EL (cell line): ENCODE data around the gene FGD3.

Experiments used
- DNase-seq: peaks from one replicate; pipeline ENCODE4 v3.0.0-alpha.2; 2016

FGD3 gene

DNA sequence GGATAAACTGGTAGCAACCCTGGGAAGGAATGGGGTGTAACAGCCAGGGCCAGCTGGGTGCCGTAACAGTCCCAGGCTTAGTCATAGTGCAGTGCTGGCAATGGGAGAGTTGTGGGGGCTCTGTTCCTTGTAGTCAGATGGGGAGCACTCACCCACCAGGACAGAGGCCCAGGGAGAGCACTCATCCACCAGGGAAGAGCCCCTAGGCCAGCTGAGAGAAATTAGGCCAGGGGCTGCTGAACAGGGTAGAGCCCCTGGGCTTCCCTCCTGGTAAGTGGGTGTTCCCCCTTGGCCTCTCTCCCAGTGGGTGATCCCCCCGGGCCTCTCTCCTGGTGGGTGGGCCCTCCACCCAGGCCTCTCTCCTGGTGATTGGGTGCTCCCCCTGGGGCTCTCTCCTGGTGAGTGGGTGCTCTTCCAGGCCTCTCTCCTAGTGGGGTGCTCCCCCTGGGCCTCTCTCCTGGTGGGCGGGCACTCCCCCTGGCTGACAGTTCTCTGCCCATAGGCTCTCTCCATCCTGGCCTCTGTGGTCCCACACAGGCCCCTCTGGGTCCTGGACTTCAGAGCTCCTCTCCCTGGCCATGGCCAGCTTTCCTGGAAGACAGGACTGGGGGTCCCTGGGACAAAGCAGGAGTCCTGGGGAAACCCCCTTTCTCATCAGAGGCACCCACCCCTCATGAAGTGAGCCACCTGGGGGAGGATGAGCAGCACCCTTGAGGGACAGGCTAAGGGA lies 13.4 kb downstream of the FGD3 start:
- DNase-seq: no peak

DNA sequence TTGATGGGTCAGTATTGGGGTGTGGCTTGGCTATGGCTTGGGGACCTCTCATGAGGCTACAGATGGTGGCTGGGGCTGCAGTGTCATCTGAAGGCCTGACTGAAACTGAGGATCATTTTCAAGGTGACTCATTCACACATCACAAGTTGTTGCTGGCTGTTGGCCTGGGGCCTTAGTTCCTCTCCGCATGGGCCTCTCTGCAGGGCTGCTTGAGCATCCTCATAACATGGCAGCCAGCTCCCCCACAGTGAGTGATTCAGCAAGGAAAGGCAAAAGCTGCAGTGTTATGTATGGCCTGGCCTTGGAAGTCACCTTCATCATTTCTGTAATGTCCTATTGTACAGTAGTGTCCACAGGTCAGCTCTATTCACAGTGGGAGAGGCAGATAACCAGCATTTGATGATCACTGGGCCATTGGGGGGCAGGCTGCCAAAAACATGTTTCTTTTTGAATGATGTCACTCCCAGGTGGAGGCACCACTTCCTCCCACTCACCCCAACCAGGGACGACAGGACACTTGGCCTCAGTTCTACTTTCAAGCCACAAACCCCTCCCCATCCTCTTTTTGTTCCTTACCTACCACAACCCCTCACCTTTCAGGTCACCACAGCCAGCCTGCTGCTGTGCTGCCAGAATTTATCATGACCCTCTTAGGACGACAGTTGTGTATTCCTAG lies 14.4 kb downstream of the FGD3 start:
- no peak for DNase-seq

DNA sequence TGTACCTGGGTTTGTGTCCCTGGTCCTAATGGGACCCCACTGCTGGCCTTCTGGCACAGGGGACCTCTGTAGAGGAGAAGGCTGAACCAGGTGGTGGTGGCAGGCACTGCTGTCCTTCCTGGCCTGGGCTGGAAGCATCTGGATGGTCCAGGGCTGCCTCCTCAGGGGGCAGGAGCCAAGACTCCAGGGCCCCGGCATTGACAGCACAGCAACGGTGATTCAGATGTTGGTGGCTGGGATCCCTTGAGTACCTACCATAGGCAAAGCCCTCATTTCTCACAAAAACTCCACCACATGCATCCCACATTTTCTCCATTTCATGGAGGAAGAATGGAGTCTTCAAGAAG lies 15.0 kb downstream of the FGD3 start:
- no peak for DNase-seq

DNA sequence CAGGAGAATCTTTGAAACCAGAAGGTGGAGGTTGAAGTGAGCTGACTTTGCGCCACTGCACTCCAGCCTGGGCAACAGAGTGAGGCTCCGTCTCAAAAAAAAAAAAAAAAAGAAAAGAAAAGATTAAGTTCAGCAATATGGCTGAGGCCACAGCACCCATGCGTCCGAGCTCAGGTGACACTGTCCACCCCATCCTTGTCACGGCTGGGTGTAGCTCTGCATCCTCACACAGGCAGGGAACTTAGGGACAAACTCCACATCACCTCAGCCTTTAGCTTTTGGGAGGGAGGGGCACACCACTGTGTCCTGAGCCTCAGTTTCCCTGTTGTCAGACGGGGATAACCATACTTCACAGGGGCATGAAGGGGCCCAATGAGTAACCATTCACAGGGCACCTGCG lies 15.5 kb downstream of the FGD3 start:
- no peak for DNase-seq

DNA sequence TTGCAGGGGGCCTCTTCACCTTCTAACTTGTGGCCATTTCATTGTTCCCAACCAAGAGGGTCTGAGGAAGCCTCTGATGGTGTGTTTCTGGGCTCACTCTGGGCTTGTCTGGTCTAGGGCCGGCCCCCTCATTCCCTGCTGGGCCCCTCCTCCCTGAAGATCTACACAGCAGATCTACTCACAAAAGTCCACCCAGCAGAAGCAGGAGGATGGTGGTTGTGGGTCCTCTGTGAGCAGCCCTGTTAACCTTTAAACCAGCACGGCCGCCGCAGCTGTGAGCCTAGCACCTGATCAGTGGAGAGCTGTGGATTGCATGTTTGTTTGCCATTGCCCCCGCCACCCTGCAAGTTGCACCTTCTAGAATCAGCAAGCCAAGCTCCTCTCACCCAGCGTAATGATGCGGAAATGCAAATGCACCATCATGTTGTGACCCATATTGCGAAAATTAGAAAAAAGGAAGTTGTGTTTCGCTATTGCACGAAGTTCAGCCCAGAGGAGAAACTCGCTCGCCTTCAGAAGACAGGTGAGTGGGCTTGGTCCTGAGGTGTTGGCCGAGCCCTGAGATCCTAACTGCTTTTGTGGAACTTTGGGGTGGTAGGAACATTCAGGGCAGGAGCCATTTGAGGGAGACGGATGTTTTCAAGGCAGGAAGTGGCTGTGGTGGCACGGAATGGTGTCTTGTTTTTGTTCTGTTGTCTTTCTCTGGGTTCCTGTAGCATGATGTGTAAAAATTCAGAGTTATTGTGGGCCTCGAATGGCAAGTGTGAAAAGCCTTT lies 16.7 kb downstream of the FGD3 start:
- no peak for DNase-seq

DNA sequence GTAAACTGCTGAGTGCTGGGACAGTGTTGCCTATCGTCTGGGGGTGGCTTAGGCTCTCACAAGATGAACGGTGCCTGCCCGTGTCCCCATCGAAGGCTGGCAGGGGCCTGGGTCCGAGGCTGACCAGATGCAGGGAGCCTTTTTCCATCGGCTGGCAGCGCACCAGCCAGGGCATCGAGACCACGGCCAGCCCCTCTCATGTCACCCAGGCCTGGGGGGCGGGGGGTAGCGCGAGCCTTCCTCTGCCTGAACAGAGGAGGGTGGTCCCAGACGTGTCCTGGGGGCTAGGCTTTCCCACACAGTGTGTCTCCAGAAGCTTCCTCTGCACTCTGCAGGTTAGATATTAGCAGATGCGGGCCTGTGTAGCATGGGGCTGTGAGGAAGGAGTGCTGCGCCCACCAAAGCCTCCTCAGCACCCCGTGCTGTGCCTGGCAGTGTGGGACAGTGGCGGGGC lies 17.3 kb downstream of the FGD3 start:
- no peak for DNase-seq

DNA sequence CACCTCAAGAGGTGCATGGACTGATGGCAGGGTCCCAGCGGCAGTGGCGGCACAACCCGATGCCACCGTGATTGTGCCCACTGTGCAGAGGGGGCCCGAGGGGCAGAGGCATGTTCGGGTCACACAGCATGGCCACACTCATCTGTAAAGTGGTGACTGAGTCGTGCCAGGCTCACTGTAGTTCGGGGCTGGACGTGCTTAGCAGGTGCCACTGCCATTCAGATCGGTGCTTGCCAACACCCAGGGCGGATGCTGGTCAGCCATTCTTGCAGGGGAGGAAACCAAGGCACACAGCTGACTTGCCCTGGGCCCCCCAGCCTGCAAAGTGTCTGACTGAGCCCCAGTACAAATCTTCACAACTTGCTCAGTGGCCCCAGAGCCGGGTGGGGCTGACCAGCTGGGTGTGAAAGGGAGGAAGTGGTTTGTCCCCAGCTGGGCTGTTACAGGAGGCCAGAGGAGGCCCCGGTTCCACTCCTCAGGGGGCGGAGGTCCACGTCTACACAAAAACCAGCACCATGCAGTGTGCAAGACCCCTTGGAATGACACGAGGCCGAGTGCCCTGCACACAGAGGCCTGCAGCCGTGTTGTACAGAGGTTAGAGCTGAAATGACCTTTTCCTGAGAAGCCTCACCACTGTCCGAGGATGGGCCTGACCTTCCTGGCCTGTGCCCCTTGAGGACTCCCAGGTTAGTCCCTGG lies 17.9 kb downstream of the FGD3 start:
- no peak for DNase-seq

DNA sequence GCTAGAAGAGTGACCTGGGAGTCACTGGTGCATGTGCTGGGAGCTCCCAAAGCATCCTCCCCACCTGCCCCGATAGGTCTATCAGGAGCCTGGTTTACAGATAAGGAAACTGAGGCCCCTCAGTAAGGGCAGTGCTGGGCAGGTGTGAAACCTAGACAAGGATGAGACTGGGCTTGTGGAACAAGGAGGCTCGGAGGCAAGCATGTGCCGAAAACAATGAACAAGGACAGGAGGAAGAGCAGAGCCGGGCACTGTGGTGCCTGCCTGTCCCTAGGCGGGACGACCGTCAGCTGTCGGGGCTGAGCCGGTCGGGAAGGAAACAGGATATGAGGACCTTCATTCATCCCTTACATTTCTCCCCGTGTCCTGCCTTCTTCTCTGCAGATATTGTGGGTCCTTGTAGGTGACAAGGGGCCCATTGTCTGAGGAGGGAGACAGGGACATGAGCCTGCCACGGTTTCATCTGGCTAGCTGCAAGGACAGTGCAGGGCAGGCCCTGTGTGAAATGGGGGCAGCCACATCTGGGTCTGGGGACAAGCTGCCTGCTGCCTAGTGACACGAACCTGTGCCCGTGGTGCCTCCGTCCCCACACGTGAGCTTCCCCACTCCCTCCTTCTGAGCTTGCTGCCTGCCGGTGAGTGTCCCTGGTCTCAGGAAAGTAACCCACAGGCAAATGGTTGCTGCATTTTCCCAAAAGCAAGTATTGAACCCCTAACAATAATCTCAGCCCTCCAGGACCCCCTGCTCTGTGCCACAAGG lies 18.6 kb downstream of the FGD3 start:
- no peak for DNase-seq

DNA sequence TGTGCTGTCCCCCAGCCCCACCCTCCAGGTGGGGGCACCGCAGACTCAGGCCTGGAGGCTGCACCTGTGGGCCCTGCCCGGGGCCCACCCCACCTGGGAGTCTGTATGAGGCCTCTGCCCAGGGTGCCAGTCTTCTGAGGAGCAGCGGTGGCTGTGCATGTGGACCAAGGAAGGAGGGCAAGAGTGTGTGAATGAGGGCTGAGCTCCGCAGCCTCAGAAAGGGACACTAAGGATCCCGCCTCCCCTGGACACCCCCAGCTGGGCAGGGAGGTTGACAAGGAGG lies 19.1 kb downstream of the FGD3 start:
- DNase-seq: no peak

DNA sequence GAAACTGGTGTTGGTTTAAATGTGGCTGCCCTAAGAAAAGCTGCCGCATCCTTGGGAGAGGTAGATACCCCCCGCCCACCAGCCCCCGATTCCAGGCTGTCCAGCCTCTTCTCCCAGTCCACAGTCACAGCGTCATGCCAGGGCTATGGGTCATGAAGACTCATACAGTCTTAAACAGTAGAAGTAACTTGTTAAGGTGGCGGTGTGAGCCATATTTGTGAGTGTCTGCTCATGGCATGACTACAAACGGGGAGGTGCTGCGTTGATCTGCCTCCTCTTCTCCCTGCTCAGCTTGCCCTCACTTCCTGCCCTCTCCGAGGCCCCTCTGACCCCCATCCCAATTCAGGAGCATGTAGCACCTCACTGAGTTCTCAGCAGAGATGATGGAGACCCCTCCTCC lies 20.8 kb downstream of the FGD3 start:
- no peak for DNase-seq

DNA sequence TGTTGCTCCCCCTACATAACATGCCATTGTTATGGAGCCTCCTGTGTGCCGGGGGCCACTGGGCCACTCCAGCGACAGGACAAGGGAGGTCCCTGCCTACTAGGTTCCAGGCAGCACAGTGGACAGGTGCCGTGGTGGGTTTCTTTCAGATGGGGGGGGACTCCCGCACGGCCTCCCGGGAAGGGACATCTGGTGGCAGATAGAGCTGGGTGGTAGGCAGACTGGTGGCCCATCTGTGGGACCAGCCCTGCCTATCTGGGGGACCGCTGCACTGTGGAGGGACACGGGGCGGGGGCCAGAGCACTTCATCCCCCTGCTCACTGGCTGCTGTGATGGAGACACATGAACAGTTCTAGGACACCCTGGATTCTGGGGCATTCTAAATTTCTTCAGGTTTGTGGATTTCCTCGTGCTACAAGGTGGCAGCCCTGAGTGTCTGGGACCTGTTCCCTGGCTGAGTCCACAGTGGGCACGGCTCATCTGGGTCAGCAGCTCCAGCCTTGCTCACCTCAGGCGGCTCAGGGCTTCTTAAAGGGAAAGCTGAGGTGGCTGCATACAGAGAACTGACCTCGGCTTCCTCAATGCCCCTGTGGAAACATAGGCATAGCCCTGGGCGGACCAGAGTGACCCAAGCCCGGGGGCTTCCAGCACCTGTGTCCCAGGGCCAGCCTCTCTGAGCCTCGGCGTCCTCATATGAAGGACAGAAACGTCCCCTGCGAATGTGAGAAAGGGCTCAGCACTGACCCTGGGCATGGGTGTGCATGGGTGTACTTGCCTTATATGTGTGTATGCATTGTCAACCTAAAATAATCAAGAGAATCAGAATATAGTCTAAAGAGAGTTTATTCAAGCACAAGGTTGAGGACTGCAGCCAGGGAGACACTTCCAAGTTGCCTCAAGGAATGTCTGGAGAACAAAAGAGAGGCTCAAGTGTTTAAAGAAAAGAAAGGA lies 22.5 kb downstream of the FGD3 start:
- DNase-seq: no peak

DNA sequence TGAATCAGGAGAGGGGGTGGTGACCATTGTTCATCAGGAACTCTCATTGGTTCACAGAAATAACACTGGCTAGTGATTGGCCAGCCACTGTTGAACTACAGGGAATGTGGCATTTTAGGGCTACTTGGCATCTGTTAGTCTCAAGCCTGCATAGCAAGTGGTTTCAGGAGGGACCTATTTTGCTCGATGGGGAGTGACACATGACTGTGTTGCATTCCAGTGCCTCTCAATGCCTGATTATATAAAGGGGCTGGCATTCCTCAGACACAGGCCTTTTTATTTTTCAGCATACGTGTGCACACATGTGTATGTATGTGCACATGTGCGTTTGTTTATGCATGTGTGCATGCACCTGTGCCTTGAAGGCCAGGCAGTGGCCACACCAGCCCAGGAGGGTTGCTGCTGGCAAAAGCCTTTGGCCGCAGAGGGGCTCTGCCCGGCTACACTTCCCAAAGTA lies 23.2 kb downstream of the FGD3 start:
- peak; percentile 33 for DNase-seq

DNA sequence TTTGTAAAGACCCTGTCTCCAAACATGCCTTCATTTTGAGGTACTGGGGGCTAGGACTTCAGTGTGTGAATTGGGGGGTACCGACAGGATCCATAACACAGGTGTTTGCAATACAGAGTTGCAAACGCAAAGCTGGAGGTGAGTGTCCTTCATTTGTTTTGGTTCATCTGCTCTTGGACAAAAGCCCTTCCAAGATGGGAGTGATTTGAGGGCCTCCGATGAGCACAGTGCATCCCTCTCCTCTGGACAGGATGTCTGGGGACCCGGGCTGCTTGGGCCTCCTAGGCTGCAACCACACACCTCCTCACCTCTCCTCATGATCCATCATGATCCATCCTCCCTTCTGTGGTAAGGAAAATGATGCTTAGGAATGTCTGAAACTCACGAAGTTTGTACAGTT lies 23.8 kb downstream of the FGD3 start:
- no peak for DNase-seq

DNA sequence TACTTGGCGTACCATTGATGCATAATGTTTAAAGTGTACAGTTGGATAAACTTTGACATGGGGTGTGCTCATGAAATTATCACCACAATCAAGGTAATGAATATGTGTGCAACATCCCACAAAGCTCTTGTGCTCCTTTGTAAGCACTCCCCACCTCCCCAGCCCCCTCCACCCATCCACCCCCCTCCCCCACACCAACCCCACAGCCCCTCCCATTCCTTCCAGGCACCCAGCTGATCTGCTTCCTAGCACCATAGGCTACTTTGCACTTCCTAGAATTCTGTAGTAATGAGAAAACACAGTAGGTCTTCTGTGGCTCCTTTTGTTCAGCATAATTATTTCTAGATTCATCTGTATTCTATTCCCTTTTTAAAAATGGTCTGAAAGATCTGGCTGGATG lies 24.5 kb downstream of the FGD3 start:
- no peak for DNase-seq

DNA sequence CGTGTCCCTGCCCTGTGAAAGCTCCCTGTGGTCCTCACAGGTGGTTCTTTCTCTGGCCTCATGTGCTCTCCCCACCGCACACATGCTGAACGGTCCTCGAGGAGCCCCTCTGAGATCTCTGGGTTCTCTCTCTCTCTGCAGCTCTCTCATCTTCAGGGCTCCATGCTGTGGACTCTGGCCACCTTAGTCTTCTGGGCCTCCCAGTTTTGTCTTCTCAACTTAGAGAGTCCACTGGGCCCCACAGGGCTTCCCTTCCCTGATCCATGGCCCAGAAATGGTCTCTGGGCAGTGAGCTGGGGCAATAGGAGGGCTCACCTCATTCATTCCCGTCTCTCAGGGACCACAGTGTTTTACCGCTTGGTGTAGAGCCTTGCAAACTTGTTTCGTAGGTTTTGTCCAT lies 26.4 kb downstream of the FGD3 start:
- DNase-seq: no peak

DNA sequence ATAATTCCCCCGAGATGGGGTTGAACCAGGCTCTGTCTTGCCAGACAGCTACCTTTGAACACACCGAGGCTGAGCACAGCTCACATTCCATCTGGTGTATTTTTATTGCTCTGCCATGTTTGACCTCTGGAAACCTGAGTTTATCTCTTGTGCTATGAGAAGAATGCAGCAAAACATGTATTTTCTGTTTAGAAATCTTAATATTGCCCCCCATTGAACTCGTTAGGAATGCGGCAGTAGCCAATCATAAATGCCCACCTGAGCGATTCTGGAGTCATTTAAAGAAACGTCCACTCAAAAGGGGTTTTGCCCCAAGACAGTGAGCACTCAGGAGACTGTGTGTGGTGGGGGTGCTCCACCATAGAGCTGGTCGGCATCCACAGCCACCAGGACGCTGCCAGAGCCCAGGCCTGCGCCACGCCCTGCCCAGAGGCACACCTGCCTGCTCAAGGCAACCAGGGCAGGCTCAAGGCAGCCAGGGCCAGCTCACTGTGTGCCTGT lies 26.9 kb downstream of the FGD3 start:
- no peak for DNase-seq

DNA sequence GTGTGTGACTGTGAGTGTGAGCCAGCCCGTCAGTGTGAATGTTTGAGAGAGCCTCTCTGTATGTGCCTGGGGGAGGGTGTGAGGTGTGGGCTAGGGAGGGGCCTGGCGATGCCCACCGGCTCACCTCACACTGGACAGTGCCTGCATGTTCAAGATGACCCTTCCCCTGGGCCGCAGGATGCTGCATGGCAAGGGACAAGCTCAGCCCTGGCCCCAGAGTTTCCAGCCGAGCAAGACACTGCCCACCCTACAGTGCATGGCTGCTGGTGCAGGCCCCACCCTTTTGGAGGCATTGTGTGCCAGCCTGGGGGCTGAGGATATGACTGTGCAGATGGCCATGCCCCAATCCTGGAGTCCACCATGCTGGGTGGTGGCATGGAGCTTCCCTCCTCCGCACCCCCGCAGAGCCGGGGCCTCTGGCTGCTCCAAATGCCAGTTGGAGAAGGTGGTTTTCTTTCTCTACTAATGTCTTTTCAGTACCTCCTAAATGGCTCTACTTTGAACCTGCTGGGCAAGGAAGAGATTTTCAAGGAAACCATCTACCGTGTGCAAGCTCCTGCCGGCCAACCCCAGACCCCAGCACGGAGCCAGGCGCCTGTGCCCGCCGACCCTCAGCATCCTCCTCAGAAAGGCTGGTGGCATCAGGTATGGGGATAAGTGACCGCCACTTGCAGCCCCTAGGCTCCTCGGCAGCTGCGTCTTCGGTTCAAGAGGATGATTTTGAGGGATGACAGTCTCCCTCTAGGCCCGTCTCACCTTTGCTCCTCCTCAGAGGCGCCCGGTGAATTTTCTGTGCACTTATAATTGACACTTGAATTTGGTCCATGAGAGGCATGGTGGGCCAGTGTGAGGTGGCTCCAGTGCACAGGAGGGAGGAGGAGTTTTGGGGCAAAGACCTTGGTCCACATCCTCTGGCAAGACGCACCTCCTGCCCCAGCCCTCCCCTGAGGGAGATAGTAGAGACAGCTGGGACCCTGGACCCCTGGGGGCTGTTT lies 27.7 kb downstream of the FGD3 start:
- DNase-seq: no peak

DNA sequence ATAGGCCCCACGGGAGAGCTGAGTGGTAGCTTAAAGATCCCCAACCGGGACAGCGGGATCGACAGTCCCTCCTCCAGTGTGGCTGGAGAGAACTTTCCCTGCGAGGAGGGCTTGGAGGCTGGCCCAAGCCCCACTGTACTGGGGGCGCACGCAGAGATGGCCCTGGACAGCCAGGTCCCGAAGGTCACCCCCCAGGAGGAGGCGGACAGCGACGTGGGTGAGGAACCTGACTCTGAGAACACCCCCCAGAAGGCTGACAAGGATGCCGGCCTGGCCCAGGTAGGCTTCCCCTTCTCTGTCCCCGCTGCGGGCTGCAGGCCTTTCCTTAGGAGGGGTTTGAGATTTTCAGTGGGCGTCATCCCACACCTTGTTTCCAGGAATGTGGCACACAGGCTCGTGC lies 29.1 kb downstream of the FGD3 start:
- DNase-seq: no peak

DNA sequence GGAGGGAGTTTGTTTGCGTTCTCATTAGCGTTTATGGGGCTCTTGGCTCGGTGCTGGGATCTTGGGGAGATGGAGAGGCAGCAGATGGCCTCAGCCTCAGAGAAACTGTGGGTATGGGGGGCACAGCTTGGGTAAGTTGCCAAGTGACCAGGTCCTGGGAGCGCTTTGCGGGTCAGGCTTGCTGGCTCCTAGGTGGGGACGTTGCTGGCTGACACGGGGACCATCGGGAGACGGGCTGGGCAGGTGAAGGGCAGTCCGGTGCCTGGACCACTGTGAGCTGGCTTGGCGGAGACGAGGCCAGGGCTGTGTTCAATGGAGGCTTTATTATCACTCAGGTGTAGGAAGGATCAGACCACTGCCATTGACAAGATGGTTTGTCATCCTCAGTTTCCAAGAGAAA lies 30.0 kb downstream of the FGD3 start:
- DNase-seq: no peak

DNA sequence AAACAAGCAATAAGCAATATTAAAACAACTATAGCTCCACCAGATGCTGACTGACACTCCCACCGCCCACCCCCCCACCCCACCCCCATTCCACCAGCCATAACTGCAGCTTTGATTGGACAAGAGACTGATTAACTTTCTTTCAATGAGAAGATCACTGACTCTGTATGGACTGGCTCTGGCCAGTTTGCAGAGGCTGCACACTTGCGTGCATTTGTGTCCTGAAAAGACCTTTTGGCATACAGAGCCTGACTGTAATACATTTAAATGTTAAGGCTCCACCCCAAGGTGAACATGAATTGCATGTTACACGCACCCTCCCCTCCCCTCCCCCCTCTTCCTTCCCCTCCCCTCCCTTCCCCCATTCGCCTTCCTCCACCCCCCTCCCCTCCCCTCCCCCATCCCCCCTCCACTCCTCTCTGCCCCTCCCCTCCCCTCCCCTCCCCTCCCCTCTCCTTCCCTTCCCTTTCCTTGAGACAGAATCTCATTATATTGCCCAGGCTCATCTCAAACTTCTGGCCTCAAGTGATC lies 31.1 kb downstream of the FGD3 start:
- no peak for DNase-seq
